Hepatocyte (in vitro differentiated cells): ENCODE measurements around the gene FGD5. TPM values are rescaled to one million over a fixed set of nuclear protein-coding genes. Genes with fewer than 3 reads are reported as not detected.

Experiments used
- DNase-seq: peaks from one replicate; pipeline ENCODE4 v3.0.0-alpha.2; 2016; ENCODE audit warnings: low spot score
- H2AFZ ChIP-seq: fragments of 200-600 bp; sonication (generic); 2 replicates; pipeline ENCODE4 v1.6.0; 2016; ENCODE audit warnings: antibody characterized with exemption, mild to moderate bottlenecking
- H3K27ac ChIP-seq: fragments of 200-600 bp; sonication (generic); 2 replicates; pipeline ENCODE4 v1.5.1; 2016; ENCODE audit warnings: mild to moderate bottlenecking
- H3K27me3 ChIP-seq: fragments of 200-600 bp; sonication (generic); 2 replicates; pipeline ENCODE4 v1.6.1; 2016
- H3K36me3 ChIP-seq: fragments of 200-600 bp; sonication (generic); replicated peaks from 2 replicates; pipeline ENCODE4 v1.5.1; 2016; ENCODE audit warnings: low read depth; ENCODE audit not compliant: insufficient read depth
- H3K4me1 ChIP-seq: fragments of 200-600 bp; sonication (generic); 2 replicates; pipeline ENCODE4 v1.5.1; 2016; ENCODE audit warnings: mild to moderate bottlenecking, moderate library complexity; ENCODE audit not compliant: insufficient read depth
- H3K4me2 ChIP-seq: fragments of 200-600 bp; sonication (generic); 2 replicates; pipeline ENCODE4 v1.6.0; 2016
- H3K4me3 ChIP-seq: fragments of 200-600 bp; sonication (generic); 2 replicates; pipeline ENCODE4 v1.5.1; 2016; ENCODE audit warnings: mild to moderate bottlenecking
- H3K79me2 ChIP-seq: fragments of 200-600 bp; sonication (generic); 2 replicates; pipeline ENCODE4 v1.6.0; 2017; ENCODE audit warnings: mild to moderate bottlenecking
- H3K9me2 ChIP-seq: fragments of 200-600 bp; sonication (generic); replicated peaks from 2 replicates; pipeline ENCODE4 v1.6.0; 2017; ENCODE audit warnings: mild to moderate bottlenecking; ENCODE audit not compliant: insufficient read depth
- H3K9me3 ChIP-seq: fragments of 200-600 bp; sonication (generic); 2 replicates; pipeline ENCODE4 v1.5.1; 2016; ENCODE audit warnings: low read depth, mild to moderate bottlenecking
- H4K20me1 ChIP-seq: fragments of 200-600 bp; sonication (generic); 2 replicates; pipeline ENCODE4 v1.6.0; 2016; ENCODE audit warnings: mild to moderate bottlenecking; ENCODE audit not compliant: insufficient read depth, poor library complexity, severe bottlenecking
- EZH2 ChIP-seq: fragments of 200-600 bp; sonication (generic); IDR thresholded peaks from 2 replicates; pipeline ENCODE4 v1.6.1; 2016; ENCODE audit warnings: antibody characterized with exemption, mild to moderate bottlenecking, borderline replicate concordance
- EZH2phosphoT487 ChIP-seq: fragments of 200-600 bp; sonication (generic); IDR thresholded peaks from one replicate; pipeline ENCODE4 v1.6.1; 2018; ENCODE audit warnings: antibody characterized with exemption, mild to moderate bottlenecking, low read depth, moderate library complexity; ENCODE audit not compliant: unreplicated experiment, severe bottlenecking
- WGBS: methylation state at CpG from one replicate; pipeline ENCODE4 v1.1.6; 2016; ENCODE audit warnings: low lambda C conversion rate; ENCODE audit errors: missing lambda C conversion rate; 5-methylcytosine and 5-hydroxymethylcytosine counted together
- polyA plus RNA-seq: library from polyadenylated mRNA; unstranded; fragments of >200 nt; fragmentation: Nextera tagmentation; extraction: Ambion mirVana; gene quantifications from 2 replicates; pipeline ENCODE4 v1.2.1, GENCODE V29; 2016
- total RNA-seq: library from RNA; depleted of rRNA; stranded (reverse); fragments of >200 nt; gene quantifications from 2 replicates; pipeline ENCODE4 v1.2.3, GENCODE V29; 2014
- TF ChIP-seq, protein P1 (sequence below): fragments of 200-600 bp; sonication (generic); IDR thresholded peaks from 2 replicates; pipeline ENCODE4 v1.5.1; 2016; ENCODE audit warnings: antibody characterized with exemption, mild to moderate bottlenecking; ENCODE audit not compliant: poor library complexity

The FGD5 gene
- total and polyA plus RNA-seq, 2 experiments from 2014 or later = 2.9 to 3.3 TPM

GRCh38 chr3:14872706-14873105, 53.9 kb downstream of the FGD5 start:
- no peak overlapping the region for H3K27ac ChIP-seq
- no peak overlapping the region for H2AFZ ChIP-seq
- H3K9me3 ChIP-seq = no peaks in the 10 kb centered on the region
- peaks cover 5% of the 10 kb centered on the region for H3K4me1 ChIP-seq
- 53% methylated on average over 4 of the region's 4 CpGs for WGBS
- no peaks in the 10 kb centered on the region for H3K79me2 ChIP-seq
- H3K9me2 ChIP-seq = no peaks in the 10 kb centered on the region
- no peaks in the 10 kb centered on the region for H4K20me1 ChIP-seq
- TF ChIP-seq EZH2 (no peak), EZH2phosphoT487 (no peak)
- TF ChIP-seq, protein P1, sequence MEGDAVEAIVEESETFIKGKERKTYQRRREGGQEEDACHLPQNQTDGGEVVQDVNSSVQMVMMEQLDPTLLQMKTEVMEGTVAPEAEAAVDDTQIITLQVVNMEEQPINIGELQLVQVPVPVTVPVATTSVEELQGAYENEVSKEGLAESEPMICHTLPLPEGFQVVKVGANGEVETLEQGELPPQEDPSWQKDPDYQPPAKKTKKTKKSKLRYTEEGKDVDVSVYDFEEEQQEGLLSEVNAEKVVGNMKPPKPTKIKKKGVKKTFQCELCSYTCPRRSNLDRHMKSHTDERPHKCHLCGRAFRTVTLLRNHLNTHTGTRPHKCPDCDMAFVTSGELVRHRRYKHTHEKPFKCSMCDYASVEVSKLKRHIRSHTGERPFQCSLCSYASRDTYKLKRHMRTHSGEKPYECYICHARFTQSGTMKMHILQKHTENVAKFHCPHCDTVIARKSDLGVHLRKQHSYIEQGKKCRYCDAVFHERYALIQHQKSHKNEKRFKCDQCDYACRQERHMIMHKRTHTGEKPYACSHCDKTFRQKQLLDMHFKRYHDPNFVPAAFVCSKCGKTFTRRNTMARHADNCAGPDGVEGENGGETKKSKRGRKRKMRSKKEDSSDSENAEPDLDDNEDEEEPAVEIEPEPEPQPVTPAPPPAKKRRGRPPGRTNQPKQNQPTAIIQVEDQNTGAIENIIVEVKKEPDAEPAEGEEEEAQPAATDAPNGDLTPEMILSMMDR = no peak
- H3K36me3 ChIP-seq = no peaks in the 10 kb centered on the region
- no peaks in the 10 kb centered on the region for H3K27me3 ChIP-seq
- no peak for DNase-seq
- no peak overlapping the region for H3K4me3 ChIP-seq
- H3K4me2 ChIP-seq = no peak overlapping the region

- no peak for DNase-seq
- Histone ChIP-seq H3K9me2 (no peaks in the 10 kb centered on the region), H3K79me2 (no peaks in the 10 kb centered on the region), H3K4me1 (peaks cover 5% of the 10 kb centered on the region), H3K27me3 (no peaks in the 10 kb centered on the region), H3K9me3 (no peaks in the 10 kb centered on the region), H3K36me3 (no peaks in the 10 kb centered on the region), H3K4me3 (no peak overlapping the region), H3K27ac (no peak overlapping the region), H4K20me1 (no peaks in the 10 kb centered on the region), H2AFZ (no peak overlapping the region), H3K4me2 (no peak overlapping the region)
- TF ChIP-seq, protein P1 = no peak
- TF ChIP-seq EZH2 (no peak), EZH2phosphoT487 (no peak)
- WGBS = 78% methylated on average over 4 of the region's 4 CpGs
Observed at GRCh38 chr3:14874784-14875183, 56.0 kb downstream of the FGD5 start.

DNA sequence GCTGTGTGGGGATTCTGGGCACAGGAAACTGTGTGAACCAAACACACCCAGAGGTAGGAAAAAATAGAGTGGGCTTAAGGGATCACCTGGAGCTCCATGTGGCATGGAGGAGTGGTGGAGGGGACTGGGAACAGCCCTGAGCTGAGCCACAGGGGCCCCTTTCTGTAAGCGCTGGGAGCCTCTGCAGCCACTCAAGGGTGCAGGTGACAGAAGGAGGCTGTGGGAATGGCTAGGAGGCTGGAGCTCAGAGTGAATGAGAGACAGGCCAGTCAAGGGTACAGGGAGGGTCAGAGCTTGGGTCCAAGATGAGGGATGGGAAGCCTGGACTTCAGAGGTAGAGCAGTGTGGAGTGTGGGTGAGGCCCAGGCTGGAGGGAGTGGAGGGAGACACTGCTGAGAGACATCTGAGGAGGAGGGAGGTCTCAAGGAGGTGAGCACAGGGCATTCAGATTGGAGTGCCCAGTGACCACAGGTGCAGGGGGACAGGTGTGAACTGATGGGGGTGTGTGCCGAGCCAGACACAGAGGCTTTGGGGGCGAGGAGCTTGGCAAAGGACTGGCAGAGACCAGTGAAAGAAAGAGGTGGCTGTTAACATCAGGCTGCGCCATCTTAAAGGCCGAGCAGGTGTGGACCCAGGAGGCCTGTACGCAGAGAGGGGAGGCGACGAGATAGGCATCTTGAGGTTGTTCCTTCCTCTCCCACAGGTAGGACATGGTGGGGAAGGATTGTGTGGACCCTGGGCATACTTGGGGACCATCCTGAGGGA, 56.8 kb downstream of the FGD5 start:
- H3K27ac ChIP-seq = no peak overlapping the region
- H2AFZ ChIP-seq = no peak overlapping the region
- TF ChIP-seq, protein P1 = no peak
- TF ChIP-seq EZH2 (no peak), EZH2phosphoT487 (no peak)
- DNase-seq = no peak
- no peaks in the 10 kb centered on the region for H3K79me2 ChIP-seq
- H3K4me3 ChIP-seq = no peak overlapping the region
- H3K36me3 ChIP-seq = no peaks in the 10 kb centered on the region
- no peaks in the 10 kb centered on the region for H3K9me2 ChIP-seq
- H3K27me3 ChIP-seq = no peaks in the 10 kb centered on the region
- 96% methylated on average over 7 of the region's 8 CpGs for WGBS
- no peak overlapping the region for H3K4me2 ChIP-seq
- H3K4me1 ChIP-seq = peaks cover 5% of the 10 kb centered on the region
- H3K9me3 ChIP-seq = no peaks in the 10 kb centered on the region
- H4K20me1 ChIP-seq = no peaks in the 10 kb centered on the region
